ENCODE results near the gene GABRG2.

DNA sequence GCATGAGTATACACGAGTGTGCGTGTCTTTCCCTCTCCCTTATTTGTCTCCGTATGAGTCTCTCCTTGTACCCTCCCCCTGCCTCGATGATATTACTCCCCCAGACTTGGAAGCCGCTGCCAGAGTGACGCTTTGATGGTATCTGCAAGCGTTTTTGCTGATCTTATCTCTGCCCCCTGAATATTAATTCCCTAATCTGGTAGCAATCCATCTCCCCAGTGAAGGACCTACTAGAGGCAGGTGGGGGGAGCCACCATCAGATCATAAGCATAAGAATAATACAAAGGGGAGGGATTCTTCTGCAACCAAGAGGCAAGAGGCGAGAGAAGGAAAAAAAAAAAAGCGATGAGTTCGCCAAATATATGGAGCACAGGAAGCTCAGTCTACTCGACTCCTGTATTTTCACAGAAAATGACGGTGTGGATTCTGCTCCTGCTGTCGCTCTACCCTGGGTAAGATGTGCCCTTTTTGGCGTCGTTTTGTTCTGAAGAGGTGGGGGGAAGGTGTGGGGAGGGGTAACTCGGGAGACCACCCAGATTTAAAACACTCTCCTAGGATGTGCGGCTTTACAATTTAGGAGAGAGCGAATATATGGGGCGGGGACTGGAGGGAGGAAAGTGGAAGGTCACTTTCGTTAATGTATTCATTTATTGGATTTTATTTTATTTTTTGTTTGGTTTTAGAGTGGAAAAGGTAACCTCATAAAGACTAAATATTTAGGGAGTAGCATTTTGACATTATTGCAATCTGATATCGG, at the start of gene GABRG2:
- TF ChIP-seq, protein P1, sequence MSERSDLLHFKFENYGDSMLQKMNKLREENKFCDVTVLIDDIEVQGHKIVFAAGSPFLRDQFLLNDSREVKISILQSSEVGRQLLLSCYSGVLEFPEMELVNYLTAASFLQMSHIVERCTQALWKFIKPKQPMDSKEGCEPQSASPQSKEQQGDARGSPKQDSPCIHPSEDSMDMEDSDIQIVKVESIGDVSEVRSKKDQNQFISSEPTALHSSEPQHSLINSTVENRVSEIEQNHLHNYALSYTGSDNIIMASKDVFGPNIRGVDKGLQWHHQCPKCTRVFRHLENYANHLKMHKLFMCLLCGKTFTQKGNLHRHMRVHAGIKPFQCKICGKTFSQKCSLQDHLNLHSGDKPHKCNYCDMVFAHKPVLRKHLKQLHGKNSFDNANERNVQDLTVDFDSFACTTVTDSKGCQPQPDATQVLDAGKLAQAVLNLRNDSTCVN (tag by site-specific recombination; optimal IDR thresholded peaks at IDR 0.05) = no peak
- no peak for TF ChIP-seq ZNF792 (tag by site-specific recombination; IDR thresholded peaks at IDR 0.05)
- TF ChIP-seq HOXA7 (CRISPR knock-in tag; IDR thresholded peaks at IDR 0.05; ENCODE audit: borderline replicate concordance) = no peak
- TF ChIP-seq, protein P2, sequence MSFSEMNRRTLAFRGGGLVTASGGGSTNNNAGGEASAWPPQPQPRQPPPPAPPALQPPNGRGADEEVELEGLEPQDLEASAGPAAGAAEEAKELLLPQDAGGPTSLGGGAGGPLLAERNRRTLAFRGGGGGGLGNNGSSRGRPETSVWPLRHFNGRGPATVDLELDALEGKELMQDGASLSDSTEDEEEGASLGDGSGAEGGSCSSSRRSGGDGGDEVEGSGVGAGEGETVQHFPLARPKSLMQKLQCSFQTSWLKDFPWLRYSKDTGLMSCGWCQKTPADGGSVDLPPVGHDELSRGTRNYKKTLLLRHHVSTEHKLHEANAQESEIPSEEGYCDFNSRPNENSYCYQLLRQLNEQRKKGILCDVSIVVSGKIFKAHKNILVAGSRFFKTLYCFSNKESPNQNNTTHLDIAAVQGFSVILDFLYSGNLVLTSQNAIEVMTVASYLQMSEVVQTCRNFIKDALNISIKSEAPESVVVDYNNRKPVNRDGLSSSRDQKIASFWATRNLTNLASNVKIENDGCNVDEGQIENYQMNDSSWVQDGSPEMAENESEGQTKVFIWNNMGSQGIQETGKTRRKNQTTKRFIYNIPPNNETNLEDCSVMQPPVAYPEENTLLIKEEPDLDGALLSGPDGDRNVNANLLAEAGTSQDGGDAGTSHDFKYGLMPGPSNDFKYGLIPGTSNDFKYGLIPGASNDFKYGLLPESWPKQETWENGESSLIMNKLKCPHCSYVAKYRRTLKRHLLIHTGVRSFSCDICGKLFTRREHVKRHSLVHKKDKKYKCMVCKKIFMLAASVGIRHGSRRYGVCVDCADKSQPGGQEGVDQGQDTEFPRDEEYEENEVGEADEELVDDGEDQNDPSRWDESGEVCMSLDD (tag by site-specific recombination; IDR thresholded peaks at IDR 0.05) = no peak
- TF ChIP-seq, protein P3, sequence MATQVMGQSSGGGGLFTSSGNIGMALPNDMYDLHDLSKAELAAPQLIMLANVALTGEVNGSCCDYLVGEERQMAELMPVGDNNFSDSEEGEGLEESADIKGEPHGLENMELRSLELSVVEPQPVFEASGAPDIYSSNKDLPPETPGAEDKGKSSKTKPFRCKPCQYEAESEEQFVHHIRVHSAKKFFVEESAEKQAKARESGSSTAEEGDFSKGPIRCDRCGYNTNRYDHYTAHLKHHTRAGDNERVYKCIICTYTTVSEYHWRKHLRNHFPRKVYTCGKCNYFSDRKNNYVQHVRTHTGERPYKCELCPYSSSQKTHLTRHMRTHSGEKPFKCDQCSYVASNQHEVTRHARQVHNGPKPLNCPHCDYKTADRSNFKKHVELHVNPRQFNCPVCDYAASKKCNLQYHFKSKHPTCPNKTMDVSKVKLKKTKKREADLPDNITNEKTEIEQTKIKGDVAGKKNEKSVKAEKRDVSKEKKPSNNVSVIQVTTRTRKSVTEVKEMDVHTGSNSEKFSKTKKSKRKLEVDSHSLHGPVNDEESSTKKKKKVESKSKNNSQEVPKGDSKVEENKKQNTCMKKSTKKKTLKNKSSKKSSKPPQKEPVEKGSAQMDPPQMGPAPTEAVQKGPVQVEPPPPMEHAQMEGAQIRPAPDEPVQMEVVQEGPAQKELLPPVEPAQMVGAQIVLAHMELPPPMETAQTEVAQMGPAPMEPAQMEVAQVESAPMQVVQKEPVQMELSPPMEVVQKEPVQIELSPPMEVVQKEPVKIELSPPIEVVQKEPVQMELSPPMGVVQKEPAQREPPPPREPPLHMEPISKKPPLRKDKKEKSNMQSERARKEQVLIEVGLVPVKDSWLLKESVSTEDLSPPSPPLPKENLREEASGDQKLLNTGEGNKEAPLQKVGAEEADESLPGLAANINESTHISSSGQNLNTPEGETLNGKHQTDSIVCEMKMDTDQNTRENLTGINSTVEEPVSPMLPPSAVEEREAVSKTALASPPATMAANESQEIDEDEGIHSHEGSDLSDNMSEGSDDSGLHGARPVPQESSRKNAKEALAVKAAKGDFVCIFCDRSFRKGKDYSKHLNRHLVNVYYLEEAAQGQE (tag by site-specific recombination; IDR thresholded peaks at IDR 0.05) = no peak
- TF ChIP-seq, protein P4, sequence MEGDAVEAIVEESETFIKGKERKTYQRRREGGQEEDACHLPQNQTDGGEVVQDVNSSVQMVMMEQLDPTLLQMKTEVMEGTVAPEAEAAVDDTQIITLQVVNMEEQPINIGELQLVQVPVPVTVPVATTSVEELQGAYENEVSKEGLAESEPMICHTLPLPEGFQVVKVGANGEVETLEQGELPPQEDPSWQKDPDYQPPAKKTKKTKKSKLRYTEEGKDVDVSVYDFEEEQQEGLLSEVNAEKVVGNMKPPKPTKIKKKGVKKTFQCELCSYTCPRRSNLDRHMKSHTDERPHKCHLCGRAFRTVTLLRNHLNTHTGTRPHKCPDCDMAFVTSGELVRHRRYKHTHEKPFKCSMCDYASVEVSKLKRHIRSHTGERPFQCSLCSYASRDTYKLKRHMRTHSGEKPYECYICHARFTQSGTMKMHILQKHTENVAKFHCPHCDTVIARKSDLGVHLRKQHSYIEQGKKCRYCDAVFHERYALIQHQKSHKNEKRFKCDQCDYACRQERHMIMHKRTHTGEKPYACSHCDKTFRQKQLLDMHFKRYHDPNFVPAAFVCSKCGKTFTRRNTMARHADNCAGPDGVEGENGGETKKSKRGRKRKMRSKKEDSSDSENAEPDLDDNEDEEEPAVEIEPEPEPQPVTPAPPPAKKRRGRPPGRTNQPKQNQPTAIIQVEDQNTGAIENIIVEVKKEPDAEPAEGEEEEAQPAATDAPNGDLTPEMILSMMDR (tag by site-specific recombination; IDR thresholded peaks at IDR 0.05) = no peak
- no peak for TF ChIP-seq ZNF530 (tag by site-specific recombination; IDR thresholded peaks at IDR 0.05; ENCODE audit: low read depth)
- TF ChIP-seq YY1 (tag by site-specific recombination; IDR thresholded peaks at IDR 0.05) = no peak
- TF ChIP-seq, protein P5, sequence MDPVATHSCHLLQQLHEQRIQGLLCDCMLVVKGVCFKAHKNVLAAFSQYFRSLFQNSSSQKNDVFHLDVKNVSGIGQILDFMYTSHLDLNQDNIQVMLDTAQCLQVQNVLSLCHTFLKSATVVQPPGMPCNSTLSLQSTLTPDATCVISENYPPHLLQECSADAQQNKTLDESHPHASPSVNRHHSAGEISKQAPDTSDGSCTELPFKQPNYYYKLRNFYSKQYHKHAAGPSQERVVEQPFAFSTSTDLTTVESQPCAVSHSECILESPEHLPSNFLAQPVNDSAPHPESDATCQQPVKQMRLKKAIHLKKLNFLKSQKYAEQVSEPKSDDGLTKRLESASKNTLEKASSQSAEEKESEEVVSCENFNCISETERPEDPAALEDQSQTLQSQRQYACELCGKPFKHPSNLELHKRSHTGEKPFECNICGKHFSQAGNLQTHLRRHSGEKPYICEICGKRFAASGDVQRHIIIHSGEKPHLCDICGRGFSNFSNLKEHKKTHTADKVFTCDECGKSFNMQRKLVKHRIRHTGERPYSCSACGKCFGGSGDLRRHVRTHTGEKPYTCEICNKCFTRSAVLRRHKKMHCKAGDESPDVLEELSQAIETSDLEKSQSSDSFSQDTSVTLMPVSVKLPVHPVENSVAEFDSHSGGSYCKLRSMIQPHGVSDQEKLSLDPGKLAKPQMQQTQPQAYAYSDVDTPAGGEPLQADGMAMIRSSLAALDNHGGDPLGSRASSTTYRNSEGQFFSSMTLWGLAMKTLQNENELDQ (tag by site-specific recombination; IDR thresholded peaks at IDR 0.05; ENCODE audit: low read depth) = no peak

Measured in HEK293 (cell line).